GM12892 (cell line): Measurements from ENCODE around the gene ARHGEF4.

ENCODE experiments used
- DNase-seq: peaks from one replicate; pipeline ENCODE4 v3.0.0; 2011; ENCODE audit not compliant: insufficient read length
- FAIRE-seq: peaks from 2 replicates; lab custom pipeline; 2011; peaks lifted over from hg19 to GRCh38; lab: Jason Lieb, UNC
- POLR2A ChIP-seq: IDR thresholded peaks from 2 replicates; pipeline ENCODE4 v1.6.1; 2011; ENCODE audit warnings: low read depth, low read length, control low read depth
- POLR2AphosphoS5 ChIP-seq: IDR thresholded peaks from 2 replicates; pipeline ENCODE4 v1.6.1; 2011; ENCODE audit warnings: low read depth, low read length, control low read depth
- TAF1 ChIP-seq: IDR thresholded peaks from 2 replicates; pipeline ENCODE4 v1.6.1; 2011; ENCODE audit warnings: low read depth, mild to moderate bottlenecking, control low read depth, low read length, borderline replicate concordance

Gene ARHGEF4

GRCh38 chr2:130850788-130851623 is 14.3 kb downstream of the ARHGEF4 start:
- TF ChIP-seq POLR2A (no peak), POLR2AphosphoS5 (no peak), TAF1 (no peak)
- DNase-seq (no peak), FAIRE-seq (no peak)

DNA sequence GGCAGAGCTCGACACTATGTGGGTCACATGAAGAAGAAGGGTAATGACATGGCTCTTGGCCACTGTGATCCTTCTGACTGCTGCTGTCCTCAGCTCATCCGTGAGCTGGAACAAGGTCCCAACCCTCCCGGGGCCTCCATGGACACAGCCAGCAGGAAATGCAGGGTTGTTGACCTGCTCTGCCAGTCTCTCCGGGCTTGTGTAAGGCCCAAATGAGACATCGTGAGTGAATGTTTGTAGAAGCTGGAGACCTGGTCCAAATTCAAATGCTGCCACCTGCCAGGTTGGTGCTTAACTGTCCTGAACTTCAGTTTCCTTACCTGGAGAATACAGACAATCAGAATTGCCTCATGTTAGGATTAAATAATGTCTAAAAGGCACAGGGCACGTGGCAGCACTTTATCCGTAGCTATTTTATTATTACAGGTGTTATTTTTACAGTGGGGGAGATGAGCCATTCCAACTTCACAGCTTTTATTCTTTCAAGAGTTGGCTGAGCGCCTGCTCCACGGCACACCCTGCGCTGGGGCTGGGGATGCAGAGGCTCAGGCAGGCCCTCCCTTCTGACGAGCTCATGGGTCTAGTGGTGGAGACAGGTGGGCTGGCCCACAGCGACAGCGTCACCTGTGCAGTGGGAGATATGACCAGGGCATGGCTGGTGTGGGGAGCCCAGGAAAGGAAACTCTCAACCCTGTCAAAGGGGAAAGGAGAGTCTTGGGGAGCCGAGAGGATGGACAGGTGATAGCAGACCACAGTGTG is 15.1 kb downstream of the ARHGEF4 start:
- TF ChIP-seq TAF1 (no peak), POLR2AphosphoS5 (no peak), POLR2A (no peak)
- DNase-seq (no peak), FAIRE-seq (no peak)

- DNase-seq (no peak), FAIRE-seq (no peak)
- TF ChIP-seq POLR2A (no peak), POLR2AphosphoS5 (no peak)
Measured at GRCh38 chr2:130852521-130853115, 15.9 kb downstream of the ARHGEF4 start.

DNA sequence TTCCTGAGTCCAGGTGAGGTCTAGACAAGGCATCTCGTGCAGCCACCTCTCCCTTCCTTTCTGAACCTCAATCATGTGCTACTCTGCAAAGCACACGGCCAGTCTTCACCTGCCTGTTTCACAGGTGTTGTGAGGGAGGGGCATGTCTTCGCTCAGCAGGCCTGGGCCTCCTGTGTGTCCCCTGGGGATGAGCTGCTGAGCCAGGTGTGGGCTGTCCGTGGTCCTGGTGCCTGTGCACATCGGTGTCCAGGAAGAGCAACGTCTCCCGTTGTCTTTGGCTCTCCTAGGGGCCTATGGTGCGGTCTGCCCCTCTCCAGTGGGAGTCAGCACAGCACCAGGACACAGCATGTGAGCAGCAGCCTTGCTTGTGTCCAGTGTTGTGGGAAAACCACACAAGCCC is 16.7 kb downstream of the ARHGEF4 start:
- FAIRE-seq (no peak), DNase-seq (no peak)
- TF ChIP-seq POLR2A, result no peak
- no peak for TF ChIP-seq TAF1
- TF ChIP-seq POLR2AphosphoS5, result no peak

DNA sequence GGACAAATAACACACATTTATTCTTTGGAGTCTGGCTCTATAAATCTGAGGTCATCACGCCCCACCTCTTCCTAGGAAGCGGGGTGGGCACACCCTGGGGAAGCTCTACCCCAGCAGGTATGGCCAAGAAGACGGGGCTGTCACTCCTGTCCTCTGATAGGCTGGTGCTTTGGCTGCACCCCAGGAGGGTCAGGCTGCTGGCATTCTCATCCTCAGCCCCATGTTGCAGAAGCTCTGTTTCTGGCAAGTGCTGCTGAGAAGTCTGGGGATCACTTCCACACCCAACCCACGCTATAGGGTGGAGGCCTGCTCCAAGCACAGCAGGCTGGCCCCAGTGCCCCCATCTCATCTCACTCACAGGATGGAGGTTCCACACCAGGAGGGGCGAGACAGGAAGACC is 17.6 kb downstream of the ARHGEF4 start:
- DNase-seq (no peak), FAIRE-seq (no peak)
- TF ChIP-seq POLR2AphosphoS5, result no peak

DNA sequence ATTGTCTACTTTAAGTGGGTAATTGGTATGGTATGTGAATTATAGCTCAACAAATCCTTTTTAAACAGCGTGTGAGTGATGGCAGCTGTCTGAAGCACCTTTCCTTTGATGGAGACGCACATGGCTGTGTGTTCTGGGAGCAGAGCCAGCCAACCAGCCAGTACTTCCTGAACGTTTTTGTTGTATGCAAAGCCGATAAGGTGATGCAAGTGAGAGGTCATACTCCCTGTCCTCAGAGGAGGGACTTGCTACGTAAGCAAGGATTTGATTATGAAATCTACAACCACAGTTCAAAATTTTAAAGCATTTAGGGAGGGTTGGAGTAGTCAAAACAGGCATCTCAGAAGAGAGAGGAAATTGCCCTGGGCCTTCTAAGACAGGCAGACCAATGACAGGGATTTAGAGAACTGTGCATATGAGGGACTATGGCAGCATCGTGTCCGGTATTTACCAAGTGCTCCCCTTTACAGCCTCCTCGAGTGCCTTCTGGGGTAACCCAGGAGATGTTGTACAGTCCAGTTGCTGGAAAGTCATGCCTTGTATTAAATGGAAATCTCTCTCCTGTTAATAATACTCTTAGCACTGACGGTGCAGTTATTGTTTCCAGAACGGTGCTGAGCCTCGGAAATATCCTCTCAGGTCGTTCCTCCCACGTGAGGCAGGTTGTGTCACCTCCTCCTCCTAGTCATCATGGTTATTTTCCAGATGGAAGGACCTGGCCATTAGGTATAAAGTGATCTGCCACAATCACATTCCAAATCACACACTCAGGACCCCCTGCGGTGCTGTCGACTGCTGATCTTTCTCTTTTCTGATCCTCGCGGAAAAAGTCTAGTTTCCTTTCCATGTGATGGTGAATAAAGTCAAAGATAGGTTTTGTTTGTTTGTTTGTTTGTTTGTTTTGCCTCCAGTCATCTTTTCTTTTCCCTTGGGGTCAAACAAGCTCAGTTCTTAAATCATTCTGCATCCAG is 28.4 kb downstream of the ARHGEF4 start:
- DNase-seq (no peak), FAIRE-seq (no peak)
- TF ChIP-seq POLR2A (no peak), POLR2AphosphoS5 (no peak), TAF1 (no peak)

DNA sequence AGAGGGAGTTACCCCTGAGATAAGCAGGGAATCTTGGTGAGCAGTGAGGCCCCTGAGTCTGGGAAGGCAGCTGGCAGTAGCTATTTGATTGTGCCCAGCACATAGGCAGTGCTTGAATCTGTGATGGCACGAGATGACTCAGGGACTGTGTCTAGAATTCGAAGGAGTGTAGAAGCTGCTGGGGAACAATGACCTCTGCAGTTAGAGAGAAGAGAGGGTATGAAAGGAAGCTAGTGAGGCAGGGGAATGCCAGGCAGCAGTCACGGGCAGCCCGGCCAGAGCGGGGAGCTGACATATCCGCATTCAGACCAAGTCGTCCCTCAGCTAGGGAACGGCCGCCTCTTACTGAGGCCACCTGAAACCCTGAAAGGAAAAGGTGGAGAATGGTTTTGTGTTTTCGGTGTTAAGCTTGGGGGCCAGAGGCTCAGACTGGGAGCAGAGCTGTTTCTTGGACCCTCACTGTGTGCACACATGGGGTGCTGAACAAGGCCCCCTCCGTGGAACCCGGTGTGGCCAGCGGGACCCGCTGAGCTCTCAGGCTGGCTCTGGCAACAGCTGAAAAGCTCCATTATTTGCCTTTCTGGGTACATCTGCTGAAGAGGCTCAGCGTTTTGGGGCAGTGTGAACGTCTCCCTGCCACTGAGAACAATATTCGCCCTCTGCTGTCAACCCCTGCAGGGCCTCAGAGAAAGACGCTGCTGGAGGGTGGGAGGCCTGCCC is 32.9 kb downstream of the ARHGEF4 start:
- DNase-seq (no peak), FAIRE-seq (no peak)
- TF ChIP-seq TAF1, result no peak
- TF ChIP-seq POLR2AphosphoS5, result no peak
- TF ChIP-seq POLR2A, result no peak

DNA sequence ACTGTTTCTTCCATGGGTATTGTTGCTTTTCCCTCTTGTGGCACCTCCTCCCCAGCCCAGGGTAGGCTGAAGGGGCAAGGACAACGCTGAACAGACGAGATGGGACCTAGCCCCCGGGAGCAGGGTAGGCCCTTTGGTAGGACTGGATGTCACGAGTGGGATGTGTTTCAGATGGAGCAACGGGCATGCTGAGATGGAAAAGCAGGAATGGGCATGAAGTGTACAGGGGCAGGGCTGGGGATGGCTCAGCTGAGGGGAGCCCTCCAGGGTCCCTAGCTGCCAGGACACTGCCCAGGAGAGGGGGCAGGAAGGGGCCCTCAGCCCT is 33.4 kb downstream of the ARHGEF4 start:
- DNase-seq, result no peak
- no peak for FAIRE-seq
- TF ChIP-seq POLR2A (no peak), POLR2AphosphoS5 (no peak), TAF1 (no peak)

DNA sequence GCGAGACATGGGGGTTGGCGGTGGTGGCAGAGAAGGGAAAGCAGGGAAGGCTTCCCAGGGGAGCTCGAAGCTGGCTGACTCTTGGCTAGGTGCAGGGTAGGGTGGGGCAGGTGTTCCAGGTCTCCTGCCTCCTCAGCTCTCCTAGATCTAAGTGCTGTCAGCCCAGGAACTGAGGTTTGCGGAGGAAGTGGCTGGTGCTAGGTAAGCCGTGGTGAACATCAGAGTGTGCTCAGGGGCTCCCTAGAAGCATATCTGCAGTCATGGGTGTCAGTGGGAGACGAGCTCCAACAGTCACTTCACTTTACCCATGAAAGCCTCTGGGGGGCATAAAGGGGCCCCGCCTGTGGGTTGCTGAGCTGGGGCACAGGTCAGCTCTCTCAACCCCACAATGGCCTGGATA is 34.1 kb downstream of the ARHGEF4 start:
- TF ChIP-seq POLR2AphosphoS5 (no peak), TAF1 (no peak), POLR2A (no peak)
- FAIRE-seq (no peak), DNase-seq (no peak)
